ENCODE results near the gene TBC1D19.

- TF ChIP-seq CTCF (IDR thresholded peaks at IDR 0.05; ENCODE audit: low read depth, low read length, poor library complexity, severe bottlenecking) = no peak
- no peak for TF ChIP-seq EZH2phosphoT487 (IDR thresholded peaks at IDR 0.05; ENCODE audit: borderline replicate concordance, low read length)
Observed at GRCh38 chr4:26613735-26614134, 29.9 kb downstream of the TBC1D19 start.

Data from DOHH2 (cell line).